NCI-H2196 (cell line): Measurements from ENCODE around the gene WNT16.
"Not testable (repeated sequence)": the region's sequence is repeated elsewhere in the genome, so short reads cannot be mapped to it uniquely, and the experiment has no call there.

ENCODE experiments used
- DNase-seq: peaks from one replicate; lab custom pipeline; 2025; ENCODE audit not compliant: unreplicated experiment; lab: John Stamatoyannopoulos, UW

Gene WNT16

GRCh38 chr7:121328508-121329190, at the start of gene WNT16:
Gene WNT16 (plus strand): TSS chr7:121329000. CDS start chr7:121329293, 293 bp downstream.
- no peak for DNase-seq

- no peak for DNase-seq
These were observed 49.7 kb upstream of the WNT16 start for GRCh38 chr7:121279060-121279620.

- DNase-seq: no peak
These were observed 49.0 kb upstream of the WNT16 start for GRCh38 chr7:121279822-121280221.

- no peak for DNase-seq
These were observed 48.1 kb upstream of the WNT16 start for GRCh38 chr7:121280656-121281055.

GRCh38 chr7:121282129-121282528, 46.7 kb upstream of the WNT16 start:
- no peak for DNase-seq

- DNase-seq: no peak
These were observed 43.6 kb upstream of the WNT16 start for GRCh38 chr7:121285066-121285667.

GRCh38 chr7:121286186-121286585, 42.6 kb upstream of the WNT16 start:
- DNase-seq: no peak

GRCh38 chr7:121286742-121287734, 41.8 kb upstream of the WNT16 start:
- no peak for DNase-seq

GRCh38 chr7:121288894-121289293, 39.9 kb upstream of the WNT16 start:
- no peak for DNase-seq

GRCh38 chr7:121289930-121290329, 38.9 kb upstream of the WNT16 start:
- not testable (repeated sequence) for DNase-seq

- no peak for DNase-seq
These were observed 34.3 kb upstream of the WNT16 start for GRCh38 chr7:121294448-121294992.

- DNase-seq: no peak
These were observed 31.0 kb upstream of the WNT16 start for GRCh38 chr7:121297843-121298242.

- DNase-seq: no peak
These were observed 30.0 kb upstream of the WNT16 start for GRCh38 chr7:121298831-121299239.

- DNase-seq: no peak
These were observed 27.9 kb upstream of the WNT16 start for GRCh38 chr7:121300685-121301420.

- no peak for DNase-seq
These were observed 27.2 kb upstream of the WNT16 start for GRCh38 chr7:121301446-121302213.

- DNase-seq: no peak
These were observed 26.5 kb upstream of the WNT16 start for GRCh38 chr7:121302214-121302745.

- DNase-seq: no peak
These were observed 25.2 kb upstream of the WNT16 start for GRCh38 chr7:121303422-121304101.

GRCh38 chr7:121304102-121304658, 24.6 kb upstream of the WNT16 start:
- no peak for DNase-seq
